Right lobe of liver (tissue), 4 donors: ENCODE results near the gene TSC22D4.

Experiments
- CTCF ChIP-seq, 4 donors: fragments of 200-600 bp in 3 of 4; fragments of 450-650 bp in 1 of 4; IDR thresholded peaks; one replicate each; pipeline versions ENCODE4 v1.5.1 to v1.8.0; 2016 to 2022; ENCODE audit warnings: antibody characterized with exemption in 4 of 4, mild to moderate bottlenecking in 2 of 4
- POLR2A ChIP-seq: fragments of 450-650 bp; IDR thresholded peaks from one replicate; pipeline ENCODE4 v1.6.1; 2017; ENCODE audit warnings: antibody characterized with exemption, mild to moderate bottlenecking
- donor health status: DM: no; HTN: no; CAD: no.
- donor health status: DM: no; HTN: no; CAD: no.
- donor health status: DM: no; HTN: yes; CAD: no.

GRCh38 chr7:100485471-100485876, 6.5 kb upstream of the TSC22D4 start:
- no peak for TF ChIP-seq CTCF (IDR thresholded peaks at IDR 0.05)
- TF ChIP-seq POLR2A: no peak
